ENCODE data around the gene ATOH8. TPM values are rescaled to one million over a fixed set of nuclear protein-coding genes. Genes with fewer than 3 reads are reported as not detected.

Gene ATOH8
- total and polyA plus RNA-seq, 2 donors (not counting 1 experiment from before 2014, with no cell fraction given), result not detected

GRCh38 chr2:85803704-85804425 is 50.1 kb downstream of the ATOH8 start:
- H3K4me3 ChIP-seq (ENCODE audit: control extremely low read depth in 1 of 5, extremely low read depth in 1 of 5, insufficient read depth in 1 of 5, low read depth in 2 of 5, low read length in 4 of 5), result no peak overlapping the region
- ChIA-PET POLR2A (no interaction called here), CTCF (interaction anchor here (1.4 to 2.6 kb wide), 3 partner anchors 10 to 75 kb away, joined by 4 to 10 read pairs (median 7); no protein-coding TSS in a partner anchor)
- H3K9me3 Mint-ChIP-seq (ENCODE audit: insufficient read depth), result peaks cover 2% of the 10 kb centered on the region
- no peak overlapping the region for H3K9ac ChIP-seq (ENCODE audit: low read length)
- H3K27ac ChIP-seq (ENCODE audit: low read length in 2 of 2), result no peak overlapping the region
- H3K79me2 ChIP-seq (ENCODE audit: control insufficient read depth, insufficient read depth, low read length), result no peaks in the 10 kb centered on the region
- WGBS (ENCODE audit: insufficient coverage), result 58% methylated on average over 8 of the region's 10 CpGs
- peaks cover 0 to 17% (median 8%) of the 10 kb centered on the region in 3 donors for H3K9me3 ChIP-seq (ENCODE audit: control extremely low read depth in 1 of 3, control insufficient read depth in 2 of 3, insufficient read depth in 1 of 3, low read length in 2 of 3)
- no peak for DNase-seq
- H3K4me1 Mint-ChIP-seq, result peaks cover 6% of the 10 kb centered on the region
- TF ChIP-seq CTCF (IDR thresholded peaks at IDR 0.05) (no peak), EZH2 (IDR thresholded peaks at IDR 0.05; ENCODE audit: borderline replicate concordance, insufficient read depth, low read depth, low read length, poor library complexity, severe bottlenecking) (no peak)
- H3K4me2 ChIP-seq (replicated peaks; ENCODE audit: low read depth, low read length, poor library complexity, severe bottlenecking), result no peak overlapping the region
- intact Hi-C loops (cut with micrococcal nuclease), result no loop called here
- no peak for ATAC-seq (ENCODE audit: low read depth)
- no peaks in the 10 kb centered on the region for H3K4me1 ChIP-seq (ENCODE audit: control insufficient read depth in 2 of 2, insufficient read depth in 2 of 2, low read length in 2 of 2)
- no peak overlapping the region for H3K27ac Mint-ChIP-seq
- no peak overlapping the region for H3K4me3 Mint-ChIP-seq
- H3K27me3 ChIP-seq (replicated peaks in 1 of 4; ENCODE audit: control extremely low read depth in 1 of 4, control insufficient read depth in 3 of 4, insufficient read depth in 4 of 4, low read length in 3 of 4), result peaks cover 0 to 24% (median 3%) of the 10 kb centered on the region in 4 experiments
- H4K20me1 ChIP-seq (ENCODE audit: control insufficient read depth, insufficient read depth, low read length, poor library complexity, severe bottlenecking), result no peaks in the 10 kb centered on the region
- H3K27me3 Mint-ChIP-seq, result peaks cover 27% of the 10 kb centered on the region
- H2AFZ ChIP-seq (ENCODE audit: insufficient read depth, low read depth, low read length, poor library complexity, severe bottlenecking), result no peak overlapping the region
- H3K36me3 ChIP-seq (replicated peaks in 1 of 2; ENCODE audit: control extremely low read depth in 1 of 2, control insufficient read depth in 1 of 2, extremely low read depth in 1 of 2, insufficient read depth in 2 of 2, low read length in 1 of 2), result no peaks in the 10 kb centered on the region

- peaks cover 0 to 17% (median 3%) of the 10 kb centered on the region in 4 experiments for H3K27me3 ChIP-seq (replicated peaks in 1 of 4; ENCODE audit: control extremely low read depth in 1 of 4, control insufficient read depth in 3 of 4, insufficient read depth in 4 of 4, low read length in 3 of 4)
- TF ChIP-seq CTCF (IDR thresholded peaks at IDR 0.05) (peak; percentile 69), EZH2 (IDR thresholded peaks at IDR 0.05; ENCODE audit: borderline replicate concordance, insufficient read depth, low read depth, low read length, poor library complexity, severe bottlenecking) (no peak)
- ChIA-PET POLR2A (no interaction called here), CTCF (interaction anchor here (1.4 to 1.5 kb wide), 2 partner anchors 9 to 75 kb away, joined by 4 to 7 read pairs; no protein-coding TSS in a partner anchor)
- Mint-ChIP-seq H3K27ac (no peak overlapping the region), H3K9me3 (ENCODE audit: insufficient read depth) (peaks cover 2% of the 10 kb centered on the region), H3K4me3 (no peak overlapping the region), H3K4me1 (peaks cover 6% of the 10 kb centered on the region), H3K27me3 (peaks cover 24% of the 10 kb centered on the region)
- no CpG with 5 or more reads among the region's 1 CpG for WGBS (ENCODE audit: insufficient coverage)
- no peak overlapping the region for H3K4me3 ChIP-seq (ENCODE audit: control extremely low read depth in 1 of 5, extremely low read depth in 1 of 5, insufficient read depth in 1 of 5, low read depth in 2 of 5, low read length in 4 of 5)
- H2AFZ ChIP-seq (ENCODE audit: insufficient read depth, low read depth, low read length, poor library complexity, severe bottlenecking), result no peak overlapping the region
- DNase-seq (peak; percentile 41), ATAC-seq (ENCODE audit: low read depth) (peak; percentile 57)
- no peaks in the 10 kb centered on the region for H3K4me1 ChIP-seq (ENCODE audit: control insufficient read depth in 2 of 2, insufficient read depth in 2 of 2, low read length in 2 of 2)
- no peaks in the 10 kb centered on the region for H3K79me2 ChIP-seq (ENCODE audit: control insufficient read depth, insufficient read depth, low read length)
- H3K27ac ChIP-seq (ENCODE audit: low read length in 2 of 2), result no peak overlapping the region
- H3K4me2 ChIP-seq (replicated peaks; ENCODE audit: low read depth, low read length, poor library complexity, severe bottlenecking), result no peak overlapping the region
- no peaks in the 10 kb centered on the region for H3K36me3 ChIP-seq (replicated peaks in 1 of 2; ENCODE audit: control extremely low read depth in 1 of 2, control insufficient read depth in 1 of 2, extremely low read depth in 1 of 2, insufficient read depth in 2 of 2, low read length in 1 of 2)
- H3K9ac ChIP-seq (ENCODE audit: low read length), result no peak overlapping the region
- intact Hi-C loops (cut with micrococcal nuclease), result no loop called here
- no peaks in the 10 kb centered on the region for H4K20me1 ChIP-seq (ENCODE audit: control insufficient read depth, insufficient read depth, low read length, poor library complexity, severe bottlenecking)
- peaks cover 0 to 17% (median 8%) of the 10 kb centered on the region in 3 donors for H3K9me3 ChIP-seq (ENCODE audit: control extremely low read depth in 1 of 3, control insufficient read depth in 2 of 3, insufficient read depth in 1 of 3, low read length in 2 of 3)
These were observed 50.8 kb downstream of the ATOH8 start for GRCh38 chr2:85804583-85804982.
